Adrenal gland (tissue), 5 donors: ENCODE data around the gene UBE2O.

Experiments used
- POLR2A ChIP-seq, 2 donors: fragments of 450-650 bp; IDR thresholded peaks; one replicate each; pipeline ENCODE4 v1.6.1; 2017; ENCODE audit warnings: antibody characterized with exemption in 2 of 2, mild to moderate bottlenecking in 2 of 2, moderate library complexity in 1 of 2
- TF ChIP-seq, protein P1 (sequence below), 6 experiments: fragments of 450-650 bp in 4 of 6; fragments of 200-600 bp in 2 of 6; sonication (generic) in 1 of 6; IDR thresholded peaks; 1 replicate in 5 of 6; 2 replicates in 1 of 6; pipeline versions ENCODE4 v1.5.1 to v1.8.0; 2016 to 2021; ENCODE audit warnings: antibody characterized with exemption in 6 of 6, mild to moderate bottlenecking in 2 of 6, moderate library complexity in 1 of 6
- donor health status: DM: no; HTN: no; CAD: no.

DNA sequence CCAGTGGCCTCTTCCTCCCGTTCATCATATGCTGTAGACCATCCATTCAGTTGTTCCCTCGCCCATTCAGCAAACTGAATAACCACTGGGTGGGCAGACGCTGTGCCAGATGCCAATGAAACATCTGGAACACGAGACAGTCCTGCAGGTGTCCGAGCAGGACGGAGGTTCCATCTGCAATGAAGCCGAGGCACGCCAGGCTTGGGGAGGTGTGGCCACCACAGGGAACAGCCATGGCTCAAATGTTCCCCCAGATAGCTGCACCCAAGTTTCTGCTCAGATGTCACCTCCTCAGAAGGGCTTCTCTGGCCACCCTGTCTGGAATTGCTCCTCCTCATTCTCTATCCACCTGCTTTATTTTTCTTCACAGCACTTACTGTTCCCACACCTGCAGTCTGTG, 30.5 kb downstream of the UBE2O start:
- TF ChIP-seq POLR2A (IDR thresholded peaks at IDR 0.05): no peak
- TF ChIP-seq, protein P1, sequence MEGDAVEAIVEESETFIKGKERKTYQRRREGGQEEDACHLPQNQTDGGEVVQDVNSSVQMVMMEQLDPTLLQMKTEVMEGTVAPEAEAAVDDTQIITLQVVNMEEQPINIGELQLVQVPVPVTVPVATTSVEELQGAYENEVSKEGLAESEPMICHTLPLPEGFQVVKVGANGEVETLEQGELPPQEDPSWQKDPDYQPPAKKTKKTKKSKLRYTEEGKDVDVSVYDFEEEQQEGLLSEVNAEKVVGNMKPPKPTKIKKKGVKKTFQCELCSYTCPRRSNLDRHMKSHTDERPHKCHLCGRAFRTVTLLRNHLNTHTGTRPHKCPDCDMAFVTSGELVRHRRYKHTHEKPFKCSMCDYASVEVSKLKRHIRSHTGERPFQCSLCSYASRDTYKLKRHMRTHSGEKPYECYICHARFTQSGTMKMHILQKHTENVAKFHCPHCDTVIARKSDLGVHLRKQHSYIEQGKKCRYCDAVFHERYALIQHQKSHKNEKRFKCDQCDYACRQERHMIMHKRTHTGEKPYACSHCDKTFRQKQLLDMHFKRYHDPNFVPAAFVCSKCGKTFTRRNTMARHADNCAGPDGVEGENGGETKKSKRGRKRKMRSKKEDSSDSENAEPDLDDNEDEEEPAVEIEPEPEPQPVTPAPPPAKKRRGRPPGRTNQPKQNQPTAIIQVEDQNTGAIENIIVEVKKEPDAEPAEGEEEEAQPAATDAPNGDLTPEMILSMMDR (IDR thresholded peaks at IDR 0.05): no peak
